Esophagus muscularis mucosa (tissue), 4 donors: ENCODE measurements around the gene RPAP3. TPM values are rescaled to one million over a fixed set of nuclear protein-coding genes. Genes with fewer than 3 reads are reported as not detected.

Experiments used
- DNase-seq: peaks from one replicate; pipeline ENCODE4 v3.0.0-alpha.2; 2017; ENCODE audit errors: extremely low spot score
- H3K27ac ChIP-seq, 4 donors: fragments of 200-600 bp; sonication (generic); replicated peaks in 1 of 4; 1 replicate in 3 of 4; 2 replicates in 1 of 4; pipeline ENCODE4 v1.5.1; 2016 to 2019; ENCODE audit warnings: mild to moderate bottlenecking in 1 of 4
- H3K27me3 ChIP-seq, 4 donors: fragments of 200-600 bp; sonication (generic); one replicate each; pipeline versions ENCODE4 v1.5.1 to v1.6.0; 2016 to 2019
- H3K36me3 ChIP-seq, 4 donors: fragments of 200-600 bp; sonication (generic); one replicate each; pipeline ENCODE4 v1.5.1; 2016 to 2019
- H3K4me1 ChIP-seq, 4 donors: fragments of 200-600 bp; sonication (generic); one replicate each; pipeline ENCODE4 v1.5.1; 2016 to 2019
- H3K4me3 ChIP-seq, 4 donors: fragments of 200-600 bp; sonication (generic); 1 replicate in 2 of 4; 2 replicates in 2 of 4; pipeline ENCODE4 v1.5.1; 2016 to 2019; ENCODE audit warnings: mild to moderate bottlenecking in 4 of 4, moderate library complexity in 1 of 4
- H3K9me3 ChIP-seq, 4 donors: fragments of 200-600 bp; sonication (generic); 1 replicate in 3 of 4; 2 replicates in 1 of 4; pipeline ENCODE4 v1.5.1; 2016 to 2019
- CTCF ChIP-seq, 3 experiments: fragments of 200-600 bp in 2 of 3; fragments of 450-650 bp in 1 of 3; sonication (generic) in 2 of 3; IDR thresholded peaks; one replicate each; pipeline ENCODE4 v1.5.1; 2017 to 2019; ENCODE audit warnings: antibody characterized with exemption in 3 of 3, mild to moderate bottlenecking in 2 of 3, moderate library complexity in 1 of 3
- EP300 ChIP-seq: sonication (generic); formaldehyde crosslinking; IDR thresholded peaks from one replicate; pipeline ENCODE4 v1.6.1; 2017; ENCODE audit warnings: antibody characterized with exemption
- POLR2A ChIP-seq: fragments of 450-650 bp; IDR thresholded peaks from one replicate; pipeline ENCODE4 v1.6.1; 2017; ENCODE audit warnings: antibody characterized with exemption, moderate library complexity, mild to moderate bottlenecking, low read depth
- POLR2AphosphoS5 ChIP-seq, 2 donors: sonication (generic); formaldehyde crosslinking; IDR thresholded peaks; one replicate each; pipeline ENCODE4 v1.6.1; 2017; ENCODE audit warnings: antibody characterized with exemption in 2 of 2
- WGBS: methylation state at CpG from one replicate; pipeline ENCODE4 v1.1.5; 2018; 5-methylcytosine and 5-hydroxymethylcytosine counted together
- intact Hi-C: fragments of 100-400 bp; cut with DNase I; formaldehyde crosslinking; loops from one replicate; pipeline ENCODE4 v1.15.1; 2023
- total RNA-seq, 4 donors: library from RNA; depleted of rRNA; stranded (reverse); fragments of >200 nt; gene quantifications; one replicate each; pipeline versions ENCODE4 v1.1.0 to v1.2.1, GENCODE V29; 2016

The RPAP3 gene
- total RNA-seq, 4 donors from 2014 or later = 10.3 to 17.9 (median 13.5) TPM

- DNase-seq = no peak
- H3K27ac ChIP-seq = no peak overlapping the region
- no peaks in the 10 kb centered on the region for H3K27me3 ChIP-seq
- no peak overlapping the region for H3K4me3 ChIP-seq
- intact Hi-C loops = no loop called here
- peaks cover 0 to 6% (median 0%) of the 10 kb centered on the region in 4 donors for H3K36me3 ChIP-seq
- TF ChIP-seq POLR2AphosphoS5 (IDR thresholded peaks at IDR 0.05) = no peak
- TF ChIP-seq POLR2A = no peak
- TF ChIP-seq EP300 = no peak
- no peaks in the 10 kb centered on the region for H3K9me3 ChIP-seq
- peaks cover 22 to 42% (median 34%) of the 10 kb centered on the region in 4 donors for H3K4me1 ChIP-seq
- WGBS = 77% methylated on average over 9 of the region's 9 CpGs
These were observed 15.7 kb upstream of the RPAP3 start for GRCh38 chr12:47721431-47721973.

DNA sequence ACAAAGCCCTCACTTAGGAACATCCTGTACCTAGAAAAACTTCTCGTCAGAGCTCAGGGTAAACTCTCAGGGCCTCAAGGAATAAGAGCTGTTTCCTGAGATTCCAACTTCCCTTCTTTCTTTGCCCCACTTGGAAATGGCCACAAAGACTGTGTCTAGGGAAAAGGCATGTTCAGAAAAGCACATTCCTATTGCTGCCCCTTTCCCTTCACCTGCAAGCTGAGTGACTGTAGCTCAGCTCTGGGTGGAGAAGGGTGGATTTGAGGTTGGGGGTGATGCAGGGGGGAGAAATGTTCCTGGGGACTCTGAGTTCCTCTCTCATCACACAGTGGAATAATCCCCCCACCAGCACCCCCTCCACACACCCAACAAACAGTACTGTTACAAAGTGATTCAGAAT lies 12.7 kb upstream of the RPAP3 start:
- intact Hi-C loops = loop anchor here (5.0 to 10.0 kb wide), 3 partner anchors 39 to 246 kb away; partner anchors contain the start of genes RAPGEF3 and TMEM106C
- no peaks in the 10 kb centered on the region for H3K9me3 ChIP-seq
- H3K27me3 ChIP-seq = no peaks in the 10 kb centered on the region
- H3K4me3 ChIP-seq = no peak overlapping the region
- H3K27ac ChIP-seq = peak overlapping the region; percentile 80 to 86 (median 82)
- TF ChIP-seq EP300 = no peak
- TF ChIP-seq CTCF (IDR thresholded peaks at IDR 0.05) = no peak
- TF ChIP-seq POLR2AphosphoS5 (IDR thresholded peaks at IDR 0.05) = peak in 1 of 2 donors; percentile 35
- TF ChIP-seq POLR2A = no peak
- WGBS = 76% methylated on average over 1 of the region's 1 CpG
- H3K4me1 ChIP-seq = peaks cover 46 to 66% (median 56%) of the 10 kb centered on the region in 4 donors
- DNase-seq = peak; percentile 89
- peaks cover 0 to 6% (median 0%) of the 10 kb centered on the region in 4 donors for H3K36me3 ChIP-seq

DNA sequence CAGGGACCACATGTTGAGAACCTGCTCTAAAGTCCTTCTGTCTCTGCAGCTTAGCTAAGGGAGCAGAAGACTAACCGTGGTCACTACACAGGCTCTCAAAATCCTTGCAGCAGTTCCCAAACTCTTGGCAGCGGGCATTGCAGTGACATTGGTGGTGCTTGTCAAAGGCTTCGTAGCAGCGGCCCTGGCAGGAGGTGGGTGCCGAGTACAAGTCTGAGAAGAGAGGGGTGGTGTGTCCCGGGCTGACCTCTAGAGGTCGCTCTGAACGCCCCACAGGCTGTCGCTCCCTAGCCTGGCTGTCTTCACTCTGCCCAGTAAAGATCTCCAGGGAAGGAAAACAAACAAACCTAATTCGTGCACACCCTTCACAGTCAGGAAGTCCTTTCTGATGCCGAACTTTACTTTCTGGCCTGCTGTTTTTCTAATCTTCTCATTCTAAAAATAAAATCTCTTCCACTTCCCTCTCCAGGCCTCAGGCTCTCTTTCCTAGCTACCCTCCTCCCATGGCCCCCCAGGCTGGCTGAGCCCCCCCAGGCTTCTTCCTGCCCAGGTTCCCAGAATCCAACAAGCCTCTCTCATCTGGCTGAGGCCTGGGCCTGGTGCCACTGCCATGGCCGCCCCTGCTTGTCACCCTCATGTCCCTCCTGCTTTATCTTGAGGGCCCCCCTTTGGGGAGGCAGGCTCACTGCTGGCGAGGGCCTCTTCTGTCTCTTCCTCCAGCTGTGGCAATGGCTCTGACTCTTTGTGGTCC lies 11.8 kb upstream of the RPAP3 start:
- Histone ChIP-seq H3K4me3 (no peak overlapping the region), H3K27me3 (no peaks in the 10 kb centered on the region), H3K4me1 (peaks cover 46 to 58% (median 50%) of the 10 kb centered on the region in 4 donors), H3K9me3 (no peaks in the 10 kb centered on the region), H3K36me3 (no peaks in the 10 kb centered on the region), H3K27ac (peak overlapping the region; percentile 80 to 86 (median 82))
- intact Hi-C loops = loop anchor here (5.0 to 10.0 kb wide), 3 partner anchors 40 to 247 kb away; partner anchors contain the start of genes RAPGEF3 and TMEM106C
- 12% methylated on average over 11 of the region's 13 CpGs for WGBS
- TF ChIP-seq CTCF (IDR thresholded peaks at IDR 0.05) = peak; percentile 81 to 84 (median 82)
- TF ChIP-seq POLR2A = no peak
- peak; percentile 58 to 74 for TF ChIP-seq POLR2AphosphoS5 (IDR thresholded peaks at IDR 0.05)
- DNase-seq = peak; percentile 95

DNA sequence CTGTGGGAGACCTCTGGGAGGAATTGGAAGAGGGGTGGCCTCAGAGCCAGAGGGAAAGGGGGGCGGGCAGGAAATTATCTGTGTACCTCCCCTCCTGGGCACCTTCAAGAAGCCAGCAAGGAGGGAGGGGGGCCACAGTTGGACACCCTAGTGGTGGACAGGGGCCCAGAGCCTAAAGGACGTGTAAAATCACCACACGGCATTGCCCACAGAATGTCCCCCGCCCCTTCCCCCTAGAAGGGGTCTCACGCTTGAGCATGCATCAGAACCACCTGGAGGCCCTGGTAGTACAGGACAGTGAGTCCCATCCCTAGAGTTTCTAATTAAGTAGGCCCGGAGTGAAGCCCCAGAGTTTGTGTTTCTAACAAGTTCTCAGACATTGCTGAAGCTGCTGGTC lies 11.2 kb upstream of the RPAP3 start:
- intact Hi-C loops = loop anchor here (5.0 to 10.0 kb wide), 3 partner anchors 40 to 248 kb away; partner anchors contain the start of genes RAPGEF3 and TMEM106C
- WGBS = 100% methylated on average over 1 of the region's 6 CpGs
- Histone ChIP-seq H3K27me3 (no peaks in the 10 kb centered on the region), H3K9me3 (no peaks in the 10 kb centered on the region), H3K36me3 (no peaks in the 10 kb centered on the region), H3K27ac (peak overlapping the region; percentile 80 to 86 (median 82)), H3K4me3 (no peak overlapping the region), H3K4me1 (peaks cover 46 to 53% (median 50%) of the 10 kb centered on the region in 4 donors)
- TF ChIP-seq EP300 (no peak), POLR2A (no peak), CTCF (IDR thresholded peaks at IDR 0.05) (no peak), POLR2AphosphoS5 (IDR thresholded peaks at IDR 0.05) (no peak)
- DNase-seq = no peak
